Muscle of arm (tissue), 12 donors: Measurements from ENCODE around the gene TGM1. TPM values are rescaled to one million over a fixed set of nuclear protein-coding genes. Genes with fewer than 3 reads are reported as not detected.
"Not testable (repeated sequence)": the region's sequence is repeated elsewhere in the genome, so short reads cannot be mapped to it uniquely, and the experiment has no call there.

Experiments
- DNase-seq: peaks from one replicate; pipeline ENCODE4 v3.0.0-alpha.2; 2013
- polyA plus RNA-seq, 12 donors: library from polyadenylated mRNA; unstranded; fragments of 120-200 nt; gene quantifications; one replicate each; pipeline ENCODE4 v1.2.1, GENCODE V29; 2013; ENCODE audit not compliant: insufficient read length in 12 of 12

The TGM1 gene
- polyA plus RNA-seq, 12 donors: 0.64 to 7.2 (median 1.4) TPM; not detected in 2

- DNase-seq: no peak
Measured at GRCh38 chr14:24207104-24207551, 55.8 kb downstream of the TGM1 start.

GRCh38 chr14:24206260-24207103, 56.5 kb downstream of the TGM1 start:
- no peak for DNase-seq

GRCh38 chr14:24204163-24205146, 58.5 kb downstream of the TGM1 start:
- DNase-seq: no peak

GRCh38 chr14:24203249-24203886, 59.6 kb downstream of the TGM1 start:
- not testable (repeated sequence) for DNase-seq

- not testable (repeated sequence) for DNase-seq
Measured at GRCh38 chr14:24202538-24202937, 60.4 kb downstream of the TGM1 start.

Other genes starting within 250 kb of the TGM1 start
- under 1 TPM in 10 of 12 donors, not detected in 2; 0.09 to 0.74 (median 0.22) TPM for gene CARMIL3, start 211.2 kb downstream of the TGM1 start, polyA plus RNA-seq
- under 1 TPM in 2 of 12 donors, not detected in 10; 0.08 to 0.21 TPM for gene CPNE6, start 191.6 kb downstream of the TGM1 start, polyA plus RNA-seq
- gene PCK2, start 168.9 kb downstream of the TGM1 start, polyA plus RNA-seq: 10 to 100 TPM in 1 of 12 donors, 1 to 10 TPM in 10, not detected in 1; 2.2 to 17.9 (median 3.5) TPM
- 10 to 100 TPM in 11 of 12 donors, not detected in 1; 35.5 to 53.7 (median 40.5) TPM for gene DCAF11, start 148.4 kb downstream of the TGM1 start, polyA plus RNA-seq
- 1 to 10 TPM in 7 of 12 donors, under 1 TPM in 3, not detected in 2; 0.82 to 1.9 (median 1.4) TPM for gene NRL, start 148.2 kb downstream of the TGM1 start, polyA plus RNA-seq
- gene FITM1, start 132.5 kb downstream of the TGM1 start, polyA plus RNA-seq: 100 to 1,000 TPM in 6 of 12 donors, 10 to 100 TPM in 5, not detected in 1; 54.9 to 160 (median 102) TPM
- 100 to 1,000 TPM in 9 of 12 donors, 10 to 100 TPM in 2, not detected in 1; 67.3 to 116 (median 106) TPM for gene PSME1, start 127.0 kb downstream of the TGM1 start, polyA plus RNA-seq
- 10 to 100 TPM in 11 of 12 donors, not detected in 1; 21.0 to 38.3 (median 25.8) TPM for gene EMC9, start 121.6 kb downstream of the TGM1 start, polyA plus RNA-seq
- 100 to 1,000 TPM in 4 of 12 donors, 10 to 100 TPM in 7, not detected in 1; 68.9 to 105 (median 90.2) TPM for gene PSME2, start 116.6 kb downstream of the TGM1 start, polyA plus RNA-seq
- 10 to 100 TPM in 11 of 12 donors, not detected in 1; 27.3 to 75.4 (median 35.6) TPM for gene RNF31, start 115.7 kb downstream of the TGM1 start, polyA plus RNA-seq
- gene IRF9, start 101.9 kb downstream of the TGM1 start, polyA plus RNA-seq: 10 to 100 TPM in 11 of 12 donors, not detected in 1; 18.1 to 46.6 (median 25.9) TPM
- gene REC8, start 91.1 kb downstream of the TGM1 start, polyA plus RNA-seq: 10 to 100 TPM in 4 of 12 donors, 1 to 10 TPM in 7, not detected in 1; 5.7 to 52.4 (median 8.6) TPM
- 10 to 100 TPM in 11 of 12 donors, not detected in 1; 17.5 to 32.3 (median 24.2) TPM for gene IPO4, start 74.4 kb downstream of the TGM1 start, polyA plus RNA-seq
- 10 to 100 TPM in 11 of 12 donors, not detected in 1; 13.2 to 60.8 (median 17.5) TPM for gene TM9SF1, start 67.7 kb downstream of the TGM1 start, polyA plus RNA-seq
- 10 to 100 TPM in 1 of 12 donors, 1 to 10 TPM in 9, not detected in 2; 2.0 to 10.1 (median 4.7) TPM for gene TSSK4, start 57.5 kb downstream of the TGM1 start, polyA plus RNA-seq
- gene CHMP4A, start 49.7 kb downstream of the TGM1 start, polyA plus RNA-seq: 10 to 100 TPM in 11 of 12 donors, not detected in 1; 27.6 to 61.9 (median 36.6) TPM
- 10 to 100 TPM in 4 of 12 donors, 1 to 10 TPM in 7, not detected in 1; 4.6 to 33.0 (median 8.7) TPM for gene MDP1, start 47.1 kb downstream of the TGM1 start, polyA plus RNA-seq
- 100 to 1,000 TPM in 11 of 12 donors, not detected in 1; 123 to 211 (median 177) TPM for gene NEDD8, start 30.8 kb downstream of the TGM1 start, polyA plus RNA-seq
- gene GMPR2, start 30.2 kb downstream of the TGM1 start, polyA plus RNA-seq: 10 to 100 TPM in 11 of 12 donors, not detected in 1; 39.8 to 82.9 (median 54.4) TPM
- gene TINF2, start 20.6 kb downstream of the TGM1 start, polyA plus RNA-seq: 10 to 100 TPM in 11 of 12 donors, not detected in 1; 35.0 to 46.2 (median 43.5) TPM
- 10 to 100 TPM in 9 of 12 donors, 1 to 10 TPM in 1, not detected in 2; 9.9 to 25.5 (median 13.5) TPM for gene RABGGTA, start 8.4 kb upstream of the TGM1 start, polyA plus RNA-seq
- 10 to 100 TPM in 10 of 12 donors, 1 to 10 TPM in 1, not detected in 1; 9.8 to 25.1 (median 16.9) TPM for gene DHRS1, start 36.6 kb upstream of the TGM1 start, polyA plus RNA-seq
- gene NOP9, start 36.7 kb upstream of the TGM1 start, polyA plus RNA-seq: 10 to 100 TPM in 11 of 12 donors, not detected in 1; 18.0 to 23.6 (median 20.5) TPM
- gene CIDEB, start 44.8 kb upstream of the TGM1 start, polyA plus RNA-seq: 10 to 100 TPM in 6 of 12 donors, 1 to 10 TPM in 5, not detected in 1; 7.3 to 28.8 (median 11.2) TPM
- 1 to 10 TPM in 11 of 12 donors, not detected in 1; 1.6 to 7.2 (median 2.7) TPM for gene LTB4R2, start 47.0 kb upstream of the TGM1 start, polyA plus RNA-seq
- 10 to 100 TPM in 1 of 12 donors, 1 to 10 TPM in 9, not detected in 2; 2.2 to 15.8 (median 3.2) TPM for gene LTB4R, start 48.3 kb upstream of the TGM1 start, polyA plus RNA-seq
- gene ADCY4, start 71.9 kb upstream of the TGM1 start, polyA plus RNA-seq: 10 to 100 TPM in 10 of 12 donors, 1 to 10 TPM in 1, not detected in 1; 8.4 to 26.2 (median 16.9) TPM
- gene RIPK3, start 76.8 kb upstream of the TGM1 start, polyA plus RNA-seq: 1 to 10 TPM in 9 of 12 donors, under 1 TPM in 1, not detected in 2; 0.96 to 5.6 (median 1.3) TPM
- gene NFATC4, start 105.0 kb upstream of the TGM1 start, polyA plus RNA-seq: 100 to 1,000 TPM in 1 of 12 donors, 10 to 100 TPM in 10, not detected in 1; 20.7 to 152 (median 40.4) TPM
- 10 to 100 TPM; 19.2 to 60.0 (median 30.0) TPM for gene NYNRIN, start 135.8 kb upstream of the TGM1 start, polyA plus RNA-seq
- 1 to 10 TPM in 11 of 12 donors, not detected in 1; 1.6 to 7.4 (median 2.2) TPM for gene CBLN3, start 166.5 kb upstream of the TGM1 start, polyA plus RNA-seq
- 10 to 100 TPM in 11 of 12 donors, not detected in 1; 31.7 to 65.4 (median 36.7) TPM for gene KHNYN, start 166.8 kb upstream of the TGM1 start, polyA plus RNA-seq
- 10 to 100 TPM in 11 of 12 donors, not detected in 1; 34.9 to 53.3 (median 44.8) TPM for gene SDR39U1, start 179.6 kb upstream of the TGM1 start, polyA plus RNA-seq
- gene CMA1, start 245.1 kb upstream of the TGM1 start, polyA plus RNA-seq: under 1 TPM in 4 of 12 donors, not detected in 8; 0.26 to 0.53 (median 0.42) TPM